ENCODE measurements around the gene LDB2.

LDB2 gene

GRCh38 chr4:16652732-16653305, 245.6 kb downstream of the LDB2 start:
- Histone ChIP-seq H3K36me3 (ENCODE audit: control insufficient read depth, low read length) (no peaks in the 10 kb centered on the region), H3K79me2 (ENCODE audit: control insufficient read depth, low read length) (no peaks in the 10 kb centered on the region), H3K9me2 (replicated peaks; ENCODE audit: control insufficient read depth, low read length) (no peaks in the 10 kb centered on the region), H3F3A (ENCODE audit: control insufficient read depth, insufficient read depth) (no peaks in the 10 kb centered on the region), H3K4me2 (ENCODE audit: low read length) (no peak overlapping the region), H3K27me3 (ENCODE audit: control insufficient read depth, low read length) (no peaks in the 10 kb centered on the region), H4K20me1 (ENCODE audit: control insufficient read depth, insufficient read depth, low read depth, low read length) (no peaks in the 10 kb centered on the region), H3K27ac (ENCODE audit: low read depth, low read length) (no peak overlapping the region), H3K4me1 (ENCODE audit: control insufficient read depth, low read length) (no peaks in the 10 kb centered on the region), H3K4me3 (ENCODE audit: low read length) (no peak overlapping the region), H3K9me3 (ENCODE audit: control insufficient read depth, insufficient read depth, low read length) (no peaks in the 10 kb centered on the region)
- TF ChIP-seq CTCF (IDR thresholded peaks at IDR 0.05; ENCODE audit: low read depth, low read length, poor library complexity, severe bottlenecking): no peak
- no peak for TF ChIP-seq EZH2phosphoT487 (IDR thresholded peaks at IDR 0.05; ENCODE audit: borderline replicate concordance, low read length)

GRCh38 chr4:16646459-16646858, 252.0 kb downstream of the LDB2 start:
- H3K4me3 ChIP-seq (ENCODE audit: low read length): no peak overlapping the region
- H3K4me1 ChIP-seq (ENCODE audit: control insufficient read depth, low read length): no peaks in the 10 kb centered on the region
- no peaks in the 10 kb centered on the region for H3K27me3 ChIP-seq (ENCODE audit: control insufficient read depth, low read length)
- no peaks in the 10 kb centered on the region for H3K79me2 ChIP-seq (ENCODE audit: control insufficient read depth, low read length)
- no peaks in the 10 kb centered on the region for H3F3A ChIP-seq (ENCODE audit: control insufficient read depth, insufficient read depth)
- no peaks in the 10 kb centered on the region for H4K20me1 ChIP-seq (ENCODE audit: control insufficient read depth, insufficient read depth, low read depth, low read length)
- no peak overlapping the region for H3K27ac ChIP-seq (ENCODE audit: low read depth, low read length)
- no peaks in the 10 kb centered on the region for H3K9me3 ChIP-seq (ENCODE audit: control insufficient read depth, insufficient read depth, low read length)
- no peak overlapping the region for H3K4me2 ChIP-seq (ENCODE audit: low read length)
- no peaks in the 10 kb centered on the region for H3K9me2 ChIP-seq (replicated peaks; ENCODE audit: control insufficient read depth, low read length)
- H3K36me3 ChIP-seq (ENCODE audit: control insufficient read depth, low read length): no peaks in the 10 kb centered on the region
- TF ChIP-seq CTCF (IDR thresholded peaks at IDR 0.05; ENCODE audit: low read depth, low read length, poor library complexity, severe bottlenecking) (no peak), EZH2phosphoT487 (IDR thresholded peaks at IDR 0.05; ENCODE audit: borderline replicate concordance, low read length) (no peak)

GRCh38 chr4:16643893-16644292, 254.6 kb downstream of the LDB2 start:
- no peaks in the 10 kb centered on the region for H3K36me3 ChIP-seq (ENCODE audit: control insufficient read depth, low read length)
- no peak overlapping the region for H3K4me2 ChIP-seq (ENCODE audit: low read length)
- H3K9me3 ChIP-seq (ENCODE audit: control insufficient read depth, insufficient read depth, low read length): no peaks in the 10 kb centered on the region
- H3K79me2 ChIP-seq (ENCODE audit: control insufficient read depth, low read length): no peaks in the 10 kb centered on the region
- no peak overlapping the region for H3K27ac ChIP-seq (ENCODE audit: low read depth, low read length)
- H3K9me2 ChIP-seq (replicated peaks; ENCODE audit: control insufficient read depth, low read length): no peaks in the 10 kb centered on the region
- no peaks in the 10 kb centered on the region for H3F3A ChIP-seq (ENCODE audit: control insufficient read depth, insufficient read depth)
- no peak overlapping the region for H3K4me3 ChIP-seq (ENCODE audit: low read length)
- TF ChIP-seq CTCF (IDR thresholded peaks at IDR 0.05; ENCODE audit: low read depth, low read length, poor library complexity, severe bottlenecking): no peak
- TF ChIP-seq EZH2phosphoT487 (IDR thresholded peaks at IDR 0.05; ENCODE audit: borderline replicate concordance, low read length): no peak
- no peaks in the 10 kb centered on the region for H3K27me3 ChIP-seq (ENCODE audit: control insufficient read depth, low read length)
- no peaks in the 10 kb centered on the region for H4K20me1 ChIP-seq (ENCODE audit: control insufficient read depth, insufficient read depth, low read depth, low read length)
- H3K4me1 ChIP-seq (ENCODE audit: control insufficient read depth, low read length): no peaks in the 10 kb centered on the region
